Right lung (tissue), 5 donors: Measurements from ENCODE around the gene PDCD4. TPM values are rescaled to one million over a fixed set of nuclear protein-coding genes. Genes with fewer than 3 reads are reported as not detected.
"Not testable (repeated sequence)": the region's sequence is repeated elsewhere in the genome, so short reads cannot be mapped to it uniquely, and the experiment has no call there.

ENCODE experiments used
- DNase-seq, 2 donors: peaks; one replicate each; pipeline ENCODE4 v3.0.0-alpha.2; 2013
- polyA plus RNA-seq, 5 donors: library from polyadenylated mRNA; unstranded; fragments of 120-200 nt; gene quantifications; one replicate each; pipeline versions ENCODE4 v1.2.1 to v1.2.3, GENCODE V29; 2013; ENCODE audit warnings: inconsistent platforms in 1 of 5, low replicate concordance in 1 of 5; ENCODE audit not compliant: insufficient read length in 5 of 5, insufficient read depth in 1 of 5

Gene PDCD4
- polyA plus RNA-seq, 5 donors = 182 to 290 (median 232) TPM

DNA sequence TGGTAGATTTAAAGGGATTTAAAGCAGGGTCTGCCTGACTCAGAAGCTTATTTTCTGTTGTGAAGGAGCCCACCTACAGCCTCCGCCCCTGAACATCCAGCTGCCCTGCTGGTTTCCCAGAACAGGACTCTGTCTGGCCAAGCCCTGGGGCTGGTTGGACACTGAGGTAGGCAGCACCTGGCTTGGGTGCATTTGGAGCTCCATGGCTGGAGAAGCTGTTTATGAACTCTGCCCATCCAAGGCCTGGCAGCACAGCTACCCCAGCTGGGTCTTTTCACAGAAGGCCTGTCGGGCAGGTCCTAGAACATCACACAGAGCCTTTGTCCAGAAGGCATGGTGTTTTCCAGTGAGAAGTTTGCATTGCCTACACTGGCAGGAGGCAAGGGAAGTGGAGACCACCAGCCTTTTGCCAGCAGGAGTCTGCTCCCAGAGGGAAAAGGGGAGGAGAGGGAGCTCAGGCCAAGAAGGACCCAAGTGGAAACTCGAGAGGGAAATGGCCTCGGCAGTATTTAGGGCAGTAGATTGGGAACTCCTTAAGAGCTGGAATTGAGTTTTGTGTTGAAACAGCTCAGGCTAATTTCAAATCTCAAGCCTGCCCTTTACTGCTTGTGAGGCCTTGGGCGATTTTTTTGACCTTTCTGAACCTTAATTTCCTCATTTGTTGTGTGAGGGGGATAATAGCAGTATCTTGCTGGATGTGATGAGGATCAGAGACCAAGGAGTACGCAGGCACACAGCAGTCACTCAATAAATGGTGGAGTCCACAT, 12.3 kb upstream of the PDCD4 start:
- DNase-seq = no peak

DNA sequence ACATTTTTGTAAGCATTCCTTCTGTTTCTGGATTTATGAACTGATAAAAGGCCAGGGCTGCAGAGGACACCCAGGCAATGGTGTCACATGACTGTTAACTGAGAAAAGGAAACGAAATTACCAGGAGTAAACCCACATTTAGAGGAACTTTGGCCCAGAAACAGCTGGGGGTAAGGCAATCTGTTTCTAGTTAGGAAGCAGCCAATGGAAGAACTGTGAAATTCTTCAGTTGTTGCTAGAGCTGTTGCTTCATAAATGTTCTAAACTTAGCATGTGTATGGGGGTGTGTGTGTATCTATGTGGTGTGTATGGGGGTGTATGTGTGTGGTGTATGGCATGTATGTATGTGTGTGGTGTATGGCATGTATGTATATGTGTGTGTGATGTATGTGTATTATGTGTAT, 11.8 kb upstream of the PDCD4 start:
- no peak for DNase-seq

DNA sequence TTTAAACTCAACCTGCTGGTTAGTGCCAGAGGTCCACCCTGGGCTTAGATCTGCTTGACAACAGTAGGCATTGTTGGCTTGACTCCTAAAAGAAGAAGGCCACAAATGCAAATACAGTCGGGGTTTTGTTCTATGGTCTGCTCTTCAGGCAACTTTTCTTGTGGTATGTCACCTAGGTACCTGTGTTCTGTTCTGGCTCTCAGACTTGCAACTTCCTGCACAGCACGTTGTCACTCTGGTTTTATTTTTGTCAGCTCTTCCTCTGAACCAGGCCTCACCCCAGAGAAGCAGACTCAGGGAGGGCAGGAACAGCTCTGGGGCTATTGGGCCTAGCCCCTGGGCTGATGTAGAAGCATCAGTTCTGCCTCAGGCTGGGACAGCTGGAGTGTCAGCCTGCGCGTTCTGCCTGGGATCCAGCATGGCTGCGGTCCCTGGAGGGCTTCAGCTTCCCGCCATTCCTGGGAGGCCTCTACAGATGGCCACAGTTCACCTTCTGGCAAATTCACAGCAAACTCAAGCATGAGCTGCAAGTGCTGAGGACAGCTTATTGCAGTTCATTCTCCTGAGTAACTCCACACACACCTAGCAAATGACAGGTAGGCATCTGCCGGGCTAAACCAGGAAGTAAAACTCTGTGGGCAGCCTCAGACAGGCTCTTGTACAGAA, 11.0 kb upstream of the PDCD4 start:
- no peak for DNase-seq

DNA sequence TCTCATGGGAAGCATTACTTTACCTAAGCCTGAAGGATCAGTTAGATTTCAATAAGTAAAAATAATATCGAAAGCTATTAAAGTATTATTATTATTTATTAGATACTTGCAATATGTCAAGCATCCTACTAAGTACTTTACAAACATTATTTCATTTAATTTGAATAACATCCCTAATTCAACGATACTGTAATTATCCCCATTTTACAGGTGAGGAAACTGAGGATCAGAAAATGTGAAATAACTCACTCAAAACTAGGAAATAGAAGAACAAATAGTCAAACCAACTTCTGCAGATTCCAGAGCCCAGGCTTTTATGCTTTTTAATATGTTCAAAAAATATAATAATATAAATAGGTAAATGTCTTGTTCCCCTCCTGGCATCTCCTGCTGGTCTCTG, 10.3 kb upstream of the PDCD4 start:
- no peak for DNase-seq

DNA sequence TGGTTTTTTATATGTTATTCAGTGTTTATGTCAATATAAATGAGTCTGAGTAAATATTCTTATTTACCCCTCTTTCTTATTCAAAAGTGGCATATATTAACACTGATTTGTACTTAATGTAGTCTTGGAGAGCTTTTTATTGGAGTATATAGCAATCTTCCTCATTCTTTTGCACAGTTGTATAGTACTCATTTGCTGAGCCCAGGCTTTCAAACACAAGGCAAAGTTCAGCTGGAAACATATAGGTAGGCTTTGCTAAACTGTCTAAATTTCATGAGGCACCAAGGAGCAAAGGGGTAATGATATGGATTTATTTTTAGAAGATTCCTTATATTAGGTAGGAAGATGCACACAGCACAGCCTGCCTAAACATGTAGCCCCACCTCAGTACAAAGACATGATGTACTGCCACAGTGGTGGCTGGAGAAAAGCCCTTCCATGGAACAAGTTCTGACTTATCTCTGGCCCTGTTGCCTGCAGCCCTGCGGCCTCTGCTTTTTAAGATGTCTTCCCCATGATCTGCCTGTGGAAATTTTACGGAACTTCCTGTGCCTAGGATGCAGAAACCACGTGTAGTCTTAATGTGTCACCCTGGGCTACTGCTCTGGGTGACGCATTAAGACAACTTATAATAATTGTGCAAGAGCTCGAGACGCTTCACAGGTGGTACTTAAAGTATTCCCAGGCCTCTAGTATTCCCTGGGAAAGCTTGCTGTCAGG, 9.6 kb upstream of the PDCD4 start:
- no peak for DNase-seq

DNA sequence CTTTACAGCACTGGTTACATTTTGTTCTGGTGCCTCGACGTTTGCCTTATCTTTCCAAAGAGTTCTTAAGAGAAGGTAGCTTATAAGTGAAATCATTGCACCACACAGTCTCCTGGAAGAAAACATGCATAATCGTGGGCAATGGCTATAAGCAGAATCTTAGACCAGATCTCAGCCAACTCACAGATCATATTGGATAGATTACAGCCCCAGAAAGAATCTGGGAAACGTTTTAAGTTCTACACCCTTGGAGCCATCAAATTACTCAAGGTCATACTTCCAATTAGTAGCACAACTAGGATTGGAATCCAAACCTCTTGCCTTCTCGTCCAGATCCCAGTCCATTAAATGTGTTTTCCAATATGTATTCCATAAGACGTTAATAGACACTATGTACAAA, 8.8 kb upstream of the PDCD4 start:
- DNase-seq = no peak

GRCh38 chr10:110863361-110863760, 8.4 kb upstream of the PDCD4 start:
- DNase-seq = no peak

DNA sequence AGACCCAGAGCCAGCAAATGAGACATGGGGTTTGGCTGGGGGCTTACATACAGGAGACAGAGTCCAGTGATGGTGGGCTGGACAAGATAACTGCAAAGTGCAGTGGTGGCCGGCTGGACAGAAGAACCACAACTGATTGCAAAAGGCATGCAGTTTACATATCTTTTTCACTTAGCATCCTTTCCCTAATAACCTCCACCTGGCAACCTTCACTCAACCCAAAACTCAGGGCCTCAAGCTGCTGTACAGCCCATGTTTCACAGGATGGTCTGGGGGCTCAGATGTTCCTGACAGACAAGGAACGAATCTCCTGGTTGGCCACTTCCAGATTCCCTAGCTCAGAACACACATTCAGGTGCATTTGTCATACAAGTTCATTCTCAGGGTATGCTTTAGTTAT, 7.8 kb upstream of the PDCD4 start:
- no peak for DNase-seq

GRCh38 chr10:110864662-110865140, 7.0 kb upstream of the PDCD4 start:
- no peak for DNase-seq

DNA sequence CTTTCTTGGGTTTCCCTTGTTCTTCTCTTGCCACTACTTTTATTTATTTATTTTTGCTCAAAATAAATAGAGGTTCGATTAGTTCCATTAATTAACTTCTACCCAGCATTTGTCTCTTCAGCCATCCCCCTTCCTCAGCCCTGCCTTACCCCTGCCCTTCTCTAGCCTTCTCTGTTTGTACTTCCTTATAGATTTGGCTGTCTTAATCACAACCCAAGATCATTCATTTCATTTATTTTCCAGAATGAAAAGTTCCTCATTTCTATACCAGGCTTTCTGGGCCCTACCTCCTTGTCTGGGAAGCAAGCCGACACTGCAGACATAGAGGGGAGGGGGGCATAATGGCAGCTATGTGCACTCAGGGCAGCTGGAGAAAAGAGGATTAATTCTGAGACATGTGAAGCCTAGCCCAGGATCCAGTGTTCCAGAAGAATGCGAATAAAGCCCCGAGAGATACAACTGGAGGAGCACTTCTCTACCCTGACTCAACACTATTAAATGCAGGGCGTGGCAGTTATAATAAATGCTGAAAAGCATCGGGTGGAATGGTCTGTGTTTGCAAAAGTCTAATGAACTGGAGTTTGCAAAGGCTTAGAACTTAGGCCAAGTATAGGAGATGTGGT, 6.4 kb upstream of the PDCD4 start:
- DNase-seq = no peak

GRCh38 chr10:110865809-110866482, 5.8 kb upstream of the PDCD4 start:
- no peak for DNase-seq

DNA sequence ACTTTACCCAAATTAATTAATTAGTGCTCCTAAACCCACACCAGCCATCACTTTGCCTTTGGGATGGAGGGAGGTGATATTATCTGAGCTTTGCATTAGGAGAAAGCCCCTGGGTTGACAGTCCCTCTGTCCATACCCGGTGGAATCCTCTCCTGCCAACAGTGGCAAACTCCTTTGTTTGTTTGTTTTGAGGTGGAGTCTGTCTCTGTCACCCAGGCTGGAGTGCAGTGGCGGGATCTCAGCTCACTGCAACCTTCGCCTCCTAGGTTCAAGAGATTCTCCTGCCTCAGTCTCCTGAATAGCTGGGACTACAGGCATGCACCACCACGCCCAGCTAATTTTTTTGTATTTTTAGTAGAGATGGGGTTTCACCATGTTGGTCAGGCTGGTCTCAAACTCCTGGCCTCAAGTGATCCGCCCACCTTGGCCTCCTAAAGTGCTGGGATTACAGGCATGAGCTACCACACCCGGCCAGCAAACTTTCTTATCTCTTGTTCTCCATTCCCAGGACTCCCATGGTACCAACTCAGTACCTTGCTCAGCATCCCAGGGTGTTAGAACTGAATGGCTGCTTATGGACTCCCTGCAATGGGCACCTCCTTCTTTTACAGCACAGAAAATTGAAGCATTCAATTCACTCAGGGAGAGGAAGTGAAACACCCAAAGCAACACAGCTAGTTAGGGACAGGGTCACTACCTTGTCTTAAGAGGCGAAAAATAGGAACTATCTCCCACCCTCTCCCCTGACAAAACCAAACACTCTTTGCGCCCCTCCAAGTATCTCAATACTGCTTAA, 4.5 kb upstream of the PDCD4 start:
- DNase-seq = not testable (repeated sequence)

- DNase-seq = no peak
These were observed 3.8 kb upstream of the PDCD4 start for GRCh38 chr10:110867807-110868465.

DNA sequence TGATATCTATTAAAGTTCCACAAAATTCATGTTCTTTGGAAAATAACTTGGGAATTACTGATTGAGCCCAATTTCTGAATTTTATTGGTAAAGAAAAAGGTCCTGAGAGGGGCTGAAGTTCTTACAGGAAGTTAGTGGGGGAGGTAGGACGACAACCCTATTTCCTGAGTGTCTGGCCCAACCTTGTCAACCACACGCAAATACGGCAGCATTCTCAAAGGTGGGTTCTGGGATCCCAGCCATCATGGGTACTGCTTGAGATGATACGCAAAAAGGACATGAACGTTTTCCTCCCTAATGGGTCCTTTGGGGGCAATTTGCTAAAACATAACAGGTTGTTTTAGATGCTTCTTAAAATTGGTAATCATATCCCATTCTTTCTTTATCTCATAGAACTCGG, 2.7 kb upstream of the PDCD4 start:
- no peak for DNase-seq

DNA sequence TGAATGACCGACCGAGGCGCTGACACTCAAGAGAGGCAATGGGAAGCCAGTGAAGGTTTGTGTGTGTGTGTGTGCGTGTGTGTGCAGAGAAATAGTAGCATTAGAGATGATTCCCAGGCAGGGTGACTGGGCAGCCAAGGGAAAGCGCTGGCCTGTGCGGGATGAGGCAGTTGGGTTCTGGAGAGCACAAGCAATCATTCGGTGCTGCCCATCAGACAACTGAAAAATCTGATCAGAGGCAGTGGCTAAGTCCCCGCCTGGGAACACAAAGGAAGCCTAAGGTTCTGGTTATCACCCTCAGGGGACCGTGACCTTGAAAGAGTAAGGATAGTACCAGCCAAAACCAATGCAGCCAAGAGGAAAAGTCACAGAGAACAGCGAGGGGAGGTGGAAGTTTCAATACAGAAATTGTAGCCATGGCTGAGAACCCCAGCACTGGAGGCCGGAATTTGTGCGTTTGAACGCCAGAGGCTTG, 868 bp upstream of the PDCD4 start:
- no peak for DNase-seq

DNA sequence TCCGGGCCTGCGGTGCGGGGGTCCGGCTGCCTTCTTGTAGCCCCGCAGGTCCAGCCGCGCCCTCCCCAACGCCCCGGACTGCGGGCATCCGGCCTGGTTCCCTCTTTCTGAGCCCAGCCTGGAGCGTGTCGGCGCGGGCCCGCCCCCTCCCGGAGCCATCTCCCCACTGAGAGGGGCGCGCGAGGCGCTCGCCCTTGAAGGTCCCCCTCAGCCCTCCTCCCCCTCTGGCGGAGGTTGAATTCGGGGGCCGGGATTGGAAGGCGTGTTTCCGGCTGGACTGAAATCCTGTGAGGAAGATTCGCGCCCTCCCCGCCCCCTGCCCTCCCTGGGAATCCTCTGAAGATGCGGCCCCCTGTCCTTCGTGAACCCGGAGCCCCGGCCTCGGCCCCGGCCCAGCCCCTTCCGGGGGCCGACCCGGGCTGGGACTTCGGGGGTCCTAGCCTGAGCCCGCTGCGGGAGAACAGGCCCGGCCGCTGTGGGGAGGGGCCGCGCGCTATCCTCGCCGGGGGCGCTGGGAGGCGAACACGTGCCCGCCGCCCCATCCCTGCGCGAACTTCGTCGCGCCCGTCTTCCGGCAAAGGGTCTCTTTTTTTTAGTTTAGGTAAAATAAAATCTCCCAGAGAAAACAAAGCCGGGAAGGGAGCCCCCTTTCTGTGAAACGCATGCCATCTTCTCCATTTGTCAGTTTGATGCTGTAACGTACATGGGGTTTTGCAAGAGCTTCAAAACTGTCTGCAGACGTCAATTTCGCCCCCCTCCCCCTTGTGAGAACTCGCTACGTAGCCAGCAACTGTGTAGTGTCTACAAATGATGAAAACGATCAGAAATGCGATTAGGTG, 636 bp downstream of the PDCD4 start:
- DNase-seq = peak; percentile 87 to 89

DNA sequence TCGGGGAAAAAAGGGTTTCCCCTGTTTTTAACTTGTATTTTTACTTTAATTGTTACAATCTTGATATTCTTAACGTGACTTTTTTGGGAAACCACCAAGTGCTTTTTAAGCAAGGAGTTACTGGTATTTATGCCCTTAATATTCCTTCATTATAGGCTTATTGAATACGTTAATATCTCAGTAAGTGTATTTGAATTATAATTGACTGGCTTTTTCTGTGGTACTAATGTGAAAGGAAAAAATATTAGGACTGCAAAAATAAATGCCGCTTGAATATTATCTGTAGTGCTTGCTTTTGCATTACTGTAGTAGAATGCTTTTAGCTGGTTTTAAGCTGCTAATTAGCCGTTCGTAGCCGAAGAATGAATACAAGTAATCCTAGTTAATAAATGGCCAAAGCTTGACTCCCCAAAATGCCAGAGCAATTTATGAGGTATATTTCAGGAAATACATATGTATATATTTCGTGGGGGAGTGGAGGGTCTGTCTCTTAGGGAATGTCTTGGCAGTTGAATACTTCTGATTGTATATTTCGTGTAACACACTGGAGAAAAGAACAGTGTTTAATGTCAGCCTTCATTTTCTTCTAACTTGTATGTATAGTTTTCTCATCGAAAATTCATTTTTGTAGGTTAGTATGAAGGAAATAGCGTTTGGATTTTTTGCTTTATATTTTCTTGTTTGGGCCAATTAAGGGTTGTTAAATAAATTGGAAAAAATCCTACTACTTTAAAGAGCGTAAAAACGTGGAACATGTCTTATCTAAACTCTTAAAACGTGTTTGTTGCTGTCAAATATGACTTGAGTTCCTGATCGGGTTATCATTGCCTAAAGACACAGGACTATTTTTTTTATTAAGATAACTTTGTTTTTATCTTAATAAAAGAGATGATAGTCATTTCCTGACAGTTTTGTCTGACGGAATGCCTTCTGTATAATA, 1.5 kb downstream of the PDCD4 start:
- DNase-seq = peak; percentile 31 to 36

GRCh38 chr10:110873951-110874350, 2.2 kb downstream of the PDCD4 start:
- no peak for DNase-seq
